Stimulated activated CD4-positive, alpha-beta T cell treated with anti-CD3 and anti-CD28 coated beads, TNF-alpha, amount 100 ng/mL, for 4 hours (primary cell): ENCODE data around the gene PLEKHO2.
A peak's percentile ranks its signal among the peaks of the same experiment; 100 is the strongest.

Experiments
- DNase-seq, 3 experiments: peaks; one replicate each; pipeline ENCODE4 v3.0.0-alpha.2; 2020; ENCODE audit warnings: low read depth in 3 of 3

PLEKHO2 gene

DNA sequence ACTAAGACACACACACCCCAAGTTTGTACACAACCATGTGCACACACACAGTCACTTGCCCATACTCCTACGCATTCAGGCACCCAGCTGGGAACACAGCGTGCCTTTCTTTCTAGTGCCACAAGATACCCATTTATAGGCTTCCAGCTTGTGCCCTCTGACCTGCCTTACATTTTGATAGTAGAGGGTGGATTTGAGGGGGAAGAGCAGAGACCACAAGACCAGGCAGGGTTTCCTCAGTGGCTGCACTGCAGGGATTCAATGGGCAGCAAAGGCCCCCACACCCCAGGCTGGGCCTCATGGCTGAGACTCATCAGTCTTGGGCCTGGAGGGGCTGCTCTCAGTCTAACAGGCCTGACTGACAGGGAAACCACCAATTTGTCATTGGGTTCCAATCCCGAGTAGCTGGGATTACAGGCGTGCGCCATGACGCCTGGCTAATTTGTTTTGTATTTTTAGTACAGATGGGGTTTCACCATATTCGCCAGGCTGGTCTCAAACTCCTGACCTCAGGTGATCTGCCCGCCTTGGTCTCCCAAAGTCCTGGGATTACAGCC, 51.2 kb downstream of the PLEKHO2 start:
- DNase-seq, result no peak

DNA sequence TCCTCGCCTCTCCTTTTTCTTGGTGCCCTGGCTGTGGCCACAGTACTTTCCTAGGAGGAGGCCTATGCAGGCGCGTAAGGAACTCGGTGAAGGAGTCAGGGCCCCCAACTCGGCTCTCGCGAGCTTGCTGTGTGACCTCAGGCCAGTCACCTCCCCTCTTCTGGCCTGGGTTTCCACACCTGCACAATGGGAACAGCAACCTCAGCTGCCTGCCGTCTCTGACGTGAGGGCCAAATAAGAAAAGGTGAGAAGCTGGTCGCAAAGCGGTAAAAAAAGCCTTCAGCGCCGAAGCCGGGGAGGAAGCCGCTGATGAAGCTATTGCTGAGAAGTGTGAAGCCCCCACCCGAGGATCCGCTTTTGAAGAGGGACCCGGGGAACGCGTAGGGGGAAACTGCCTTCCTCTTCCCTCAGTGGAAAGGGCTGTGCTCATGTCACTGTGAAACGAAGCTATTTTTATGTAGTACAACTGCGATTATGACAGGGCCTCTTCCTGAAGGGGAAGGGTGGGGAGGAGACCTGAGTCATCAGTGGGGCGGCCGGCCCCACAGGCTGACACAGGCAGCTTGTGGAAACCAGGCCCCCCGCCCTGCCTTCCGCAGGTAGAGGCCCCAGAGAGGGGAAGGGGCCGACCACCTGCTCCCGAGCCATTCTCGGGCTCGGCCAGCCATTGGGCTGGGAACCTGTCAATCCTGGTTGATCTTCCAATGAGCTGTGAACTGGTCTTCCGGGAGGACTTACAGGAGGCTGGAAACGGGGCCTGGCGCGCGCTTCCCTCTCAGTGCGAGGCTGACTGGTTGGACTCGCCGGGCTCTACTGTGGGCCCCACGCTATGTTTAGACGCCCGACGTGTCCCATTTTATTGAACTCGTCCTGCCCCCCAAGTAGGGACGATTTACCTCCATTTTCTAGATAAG, 52.0 kb downstream of the PLEKHO2 start:
- peak; percentile 88 to 92 (median 92) for DNase-seq

DNA sequence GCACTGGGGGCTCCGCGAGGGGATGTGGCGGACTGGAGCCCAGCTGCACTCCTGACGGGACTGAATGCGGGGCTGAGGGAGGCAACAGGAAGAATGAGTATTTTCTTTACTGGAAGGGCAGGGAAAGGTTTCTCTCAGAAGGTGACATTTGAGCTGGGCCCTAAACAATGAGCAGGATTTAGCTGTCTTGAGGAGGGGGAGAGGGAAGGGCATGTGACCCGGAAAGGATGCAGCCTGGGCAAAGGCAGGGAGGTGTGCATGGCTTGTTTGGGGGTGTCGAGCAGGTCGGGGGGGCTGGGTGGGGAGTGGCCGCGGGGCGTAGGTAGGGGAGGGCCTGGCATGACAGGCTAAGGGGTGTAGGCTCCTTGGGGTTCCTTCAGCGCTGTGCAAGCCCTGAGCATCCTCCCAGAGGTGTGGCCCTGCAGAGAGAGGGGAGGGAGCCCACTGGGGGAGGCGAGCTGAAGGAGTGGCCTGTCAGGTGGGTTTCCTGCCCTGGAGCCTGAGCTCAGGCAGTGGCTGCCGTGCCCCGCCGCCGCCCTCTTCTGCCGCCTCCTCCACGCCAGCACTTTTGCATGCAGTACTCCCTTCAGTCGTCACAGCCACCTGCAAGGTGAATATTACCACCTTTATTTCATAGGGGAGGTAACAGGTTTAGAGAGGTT, 52.8 kb downstream of the PLEKHO2 start:
- DNase-seq, result peak in 2 of 3 experiments; percentile 34 to 51

DNA sequence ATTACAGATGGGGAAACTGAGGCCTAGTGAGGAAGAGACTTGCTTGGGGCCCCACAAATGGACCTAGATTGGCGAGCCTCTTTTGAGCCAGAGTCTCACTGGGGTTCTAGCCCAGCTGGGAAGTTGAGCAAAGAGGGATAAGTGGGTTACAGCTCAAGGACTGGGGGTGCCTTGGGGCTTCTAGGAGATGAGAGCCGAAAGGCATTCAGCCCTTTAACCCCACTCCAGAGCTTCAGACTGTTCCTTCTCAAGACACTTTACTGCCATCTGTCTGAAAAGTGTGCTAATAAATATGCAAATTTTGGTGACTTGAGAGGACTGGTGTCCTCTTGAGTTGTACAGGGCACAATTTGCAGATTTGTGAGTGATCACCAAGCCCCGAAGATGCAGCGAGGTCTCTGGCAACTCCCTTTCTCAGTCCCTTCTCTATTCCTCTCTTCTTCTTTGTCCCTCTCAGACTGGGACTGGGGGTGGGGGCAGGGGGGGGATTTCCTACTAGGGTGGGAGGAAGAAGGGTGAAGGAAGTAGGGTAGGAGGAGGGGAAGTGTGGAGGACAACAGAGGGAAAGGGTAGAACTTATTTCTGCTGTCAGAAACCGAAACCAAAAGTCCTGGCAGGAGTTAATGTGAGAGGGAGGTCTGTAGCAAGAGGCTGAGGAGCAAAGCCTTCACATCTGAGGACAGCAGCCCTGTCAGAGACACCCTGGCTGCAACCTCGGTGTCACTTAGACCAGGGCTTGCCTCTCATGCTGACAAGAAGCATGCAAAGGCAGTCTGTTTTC, 53.8 kb downstream of the PLEKHO2 start:
- no peak for DNase-seq

DNA sequence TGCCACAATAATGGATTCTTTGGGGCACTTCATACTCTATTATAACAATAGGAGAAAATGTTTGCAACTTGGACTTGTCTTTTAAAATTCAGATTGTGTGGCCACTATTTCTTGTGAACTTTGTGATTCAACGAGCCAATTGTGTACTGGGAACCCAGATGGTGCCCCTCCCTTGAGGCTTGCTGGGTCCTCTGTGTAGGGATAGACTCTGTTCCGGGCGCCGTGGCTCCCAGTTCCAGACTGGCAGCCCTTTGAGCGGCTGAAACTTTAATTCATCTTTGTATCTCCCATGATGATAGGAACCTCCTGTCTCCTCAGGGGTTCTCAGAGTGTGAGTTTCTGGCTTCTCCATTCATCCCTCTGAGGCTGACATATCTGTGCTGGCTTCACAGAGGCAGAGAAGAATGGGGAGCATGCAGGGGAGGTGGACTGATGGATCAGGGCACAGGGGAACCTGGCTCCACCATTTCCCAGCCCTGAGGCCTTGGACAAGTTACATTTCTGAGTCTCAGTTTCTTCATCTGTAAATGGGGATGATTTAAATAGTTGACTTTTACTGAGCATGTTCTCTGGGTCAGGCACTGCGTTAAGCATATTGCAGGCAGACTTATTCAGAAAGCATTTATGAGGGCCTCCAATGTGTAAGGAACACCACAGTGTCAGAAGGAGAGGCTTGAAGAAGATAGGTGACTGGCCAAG, 54.8 kb downstream of the PLEKHO2 start:
- no peak for DNase-seq

DNA sequence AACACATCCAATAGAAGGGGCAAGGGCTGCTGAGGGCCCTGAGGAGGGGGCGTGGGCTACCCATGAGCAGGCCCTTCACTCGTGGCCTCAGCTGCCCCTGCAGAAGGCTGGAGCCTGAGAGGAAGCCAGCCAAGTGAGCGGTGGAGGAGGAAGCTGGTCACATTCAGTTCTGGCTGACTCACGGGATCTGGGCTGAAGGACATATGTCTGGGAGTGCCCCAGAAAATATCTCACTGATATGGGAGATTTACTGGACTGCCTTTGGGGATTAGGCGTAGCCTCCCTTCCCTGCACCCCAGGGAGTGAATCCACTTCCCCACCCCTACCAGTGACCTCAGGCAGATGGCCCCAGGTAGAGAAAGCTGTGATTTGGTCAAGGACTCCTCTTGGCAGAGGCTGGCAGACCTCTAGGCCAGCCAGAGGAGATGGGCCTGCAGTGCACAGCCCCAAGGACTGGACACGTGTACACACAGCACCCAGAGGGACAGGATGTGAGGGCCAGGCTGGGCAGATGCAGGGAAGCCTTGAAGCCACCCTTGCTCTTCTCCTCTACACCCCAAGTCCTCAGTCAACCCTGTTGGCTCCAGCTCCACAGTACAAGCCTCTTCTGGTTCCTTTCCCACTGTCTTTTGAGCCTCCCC, 55.8 kb downstream of the PLEKHO2 start:
- DNase-seq, result no peak

DNA sequence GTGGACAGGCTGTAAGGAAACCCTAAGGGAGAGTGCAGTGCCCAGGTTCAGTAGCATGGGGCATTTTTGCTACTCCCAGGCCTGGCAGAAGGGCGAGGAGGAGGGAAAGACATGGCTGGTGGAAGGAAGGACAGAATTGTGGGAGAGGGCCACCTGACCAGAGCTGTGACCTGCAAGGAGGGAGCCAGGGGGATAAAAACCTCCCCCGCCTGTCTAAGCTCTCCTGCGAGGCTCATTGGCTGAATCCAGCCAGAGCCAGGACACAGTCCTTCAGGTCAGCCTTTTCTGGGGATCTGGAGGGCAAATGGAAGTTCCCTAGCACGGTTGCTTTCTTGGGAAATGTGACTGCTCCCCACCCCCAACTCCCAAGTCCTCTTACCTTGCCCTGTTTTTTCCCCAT, 56.7 kb downstream of the PLEKHO2 start:
- no peak for DNase-seq

DNA sequence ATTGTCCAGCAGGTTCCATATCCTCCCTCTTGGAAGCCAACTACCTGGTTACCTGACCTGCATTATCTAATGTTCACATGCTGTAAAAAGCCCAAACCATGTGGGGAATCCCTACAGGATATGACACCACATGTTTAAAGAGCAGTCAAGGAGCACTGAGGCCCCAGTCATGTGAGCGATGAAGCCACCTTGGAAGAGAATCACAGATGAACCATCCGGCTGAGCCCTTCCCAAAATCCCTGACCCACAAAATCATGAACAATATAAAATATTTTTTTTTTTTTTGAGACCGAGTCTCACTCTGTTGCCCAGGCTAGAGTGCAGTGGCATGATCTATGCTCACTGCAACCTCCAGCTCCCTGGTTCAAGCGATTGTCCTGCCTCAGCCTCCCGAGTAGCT, 59.4 kb downstream of the PLEKHO2 start:
- no peak for DNase-seq

DNA sequence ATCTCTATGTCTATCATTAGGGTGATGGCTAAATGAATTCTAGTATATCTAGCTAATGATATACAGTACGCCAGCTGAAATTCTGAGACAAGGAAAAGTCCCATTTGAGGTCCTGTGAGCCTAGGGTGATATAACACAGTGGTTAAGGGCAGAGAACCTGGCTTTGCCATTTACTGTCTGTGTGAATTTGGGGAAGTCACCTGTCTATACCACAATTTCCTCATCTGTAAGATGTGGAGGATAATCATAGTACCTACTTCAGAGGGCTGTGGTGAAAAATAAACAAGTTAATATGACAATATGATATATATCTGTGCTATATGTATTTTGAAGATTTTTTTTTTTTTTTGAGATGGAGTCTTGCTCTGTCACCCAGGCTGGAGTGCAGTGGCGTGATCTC, 60.2 kb downstream of the PLEKHO2 start:
- no peak for DNase-seq

DNA sequence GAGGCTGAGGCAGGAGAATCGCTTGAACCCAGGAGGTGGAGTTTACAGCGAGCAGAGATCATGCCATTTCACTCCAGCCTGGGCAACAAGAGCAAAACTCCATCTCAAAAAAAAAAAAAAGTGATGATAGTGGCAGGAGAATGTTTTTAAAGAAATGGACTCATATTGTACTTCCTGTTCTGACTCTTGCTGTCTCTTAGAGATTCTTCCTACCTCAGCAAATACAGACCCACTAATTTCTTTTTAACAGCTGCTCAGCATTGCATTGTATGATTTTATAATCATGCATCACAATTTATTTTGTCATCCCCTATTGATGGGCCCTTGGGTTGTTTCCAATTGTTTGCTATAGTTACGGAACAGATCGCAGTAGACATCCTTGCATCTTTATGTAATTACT, 61.1 kb downstream of the PLEKHO2 start:
- no peak for DNase-seq

DNA sequence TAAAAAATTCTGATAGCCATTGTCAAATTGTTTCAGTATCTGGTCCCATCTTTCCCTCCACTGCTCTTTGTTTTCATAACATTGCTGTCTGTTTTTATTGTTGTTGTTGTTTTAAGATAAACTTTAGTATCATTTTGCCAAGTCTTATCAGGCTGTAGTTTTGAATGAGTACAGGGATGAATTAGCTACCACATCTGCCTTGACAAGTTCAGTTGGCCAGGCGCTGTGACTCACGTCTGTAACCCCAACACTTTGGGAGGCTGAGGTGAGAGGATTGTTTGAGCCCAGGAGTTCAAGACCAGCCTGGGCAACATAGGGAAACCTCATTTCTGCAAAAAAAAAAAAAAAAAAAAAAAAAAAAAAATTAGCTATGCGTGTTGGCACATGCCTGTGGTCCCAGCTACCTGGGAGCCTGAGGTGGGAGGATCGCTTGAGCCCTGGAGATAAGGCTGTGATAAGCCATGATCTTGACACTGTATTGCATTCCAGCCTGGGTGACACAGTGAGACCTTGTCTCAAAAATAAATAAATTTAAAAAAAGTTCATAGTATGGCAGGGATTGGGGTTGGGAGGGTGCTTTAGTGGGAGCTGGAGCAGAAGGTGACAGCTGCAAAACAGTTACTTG, 61.7 kb downstream of the PLEKHO2 start:
- no peak for DNase-seq

DNA sequence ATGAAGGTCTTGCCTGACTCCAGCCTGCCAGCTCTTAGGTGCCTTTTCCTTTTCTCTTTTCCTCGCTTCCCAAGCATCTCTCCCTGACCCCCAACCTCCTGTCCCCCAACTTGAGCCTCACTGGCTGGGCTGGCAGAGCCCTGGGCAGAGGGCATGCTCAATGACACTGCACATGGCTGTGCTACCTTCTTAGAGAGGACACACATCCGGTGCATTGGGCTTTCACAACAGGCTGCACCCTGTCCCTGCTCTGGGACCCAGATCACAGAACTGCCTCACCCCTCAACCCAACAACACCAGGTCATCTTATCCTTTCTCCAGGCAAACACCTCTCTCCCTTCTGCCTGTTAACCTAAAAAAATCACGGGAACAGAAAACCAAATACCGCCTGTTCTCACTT, 62.5 kb downstream of the PLEKHO2 start:
- DNase-seq, result no peak

DNA sequence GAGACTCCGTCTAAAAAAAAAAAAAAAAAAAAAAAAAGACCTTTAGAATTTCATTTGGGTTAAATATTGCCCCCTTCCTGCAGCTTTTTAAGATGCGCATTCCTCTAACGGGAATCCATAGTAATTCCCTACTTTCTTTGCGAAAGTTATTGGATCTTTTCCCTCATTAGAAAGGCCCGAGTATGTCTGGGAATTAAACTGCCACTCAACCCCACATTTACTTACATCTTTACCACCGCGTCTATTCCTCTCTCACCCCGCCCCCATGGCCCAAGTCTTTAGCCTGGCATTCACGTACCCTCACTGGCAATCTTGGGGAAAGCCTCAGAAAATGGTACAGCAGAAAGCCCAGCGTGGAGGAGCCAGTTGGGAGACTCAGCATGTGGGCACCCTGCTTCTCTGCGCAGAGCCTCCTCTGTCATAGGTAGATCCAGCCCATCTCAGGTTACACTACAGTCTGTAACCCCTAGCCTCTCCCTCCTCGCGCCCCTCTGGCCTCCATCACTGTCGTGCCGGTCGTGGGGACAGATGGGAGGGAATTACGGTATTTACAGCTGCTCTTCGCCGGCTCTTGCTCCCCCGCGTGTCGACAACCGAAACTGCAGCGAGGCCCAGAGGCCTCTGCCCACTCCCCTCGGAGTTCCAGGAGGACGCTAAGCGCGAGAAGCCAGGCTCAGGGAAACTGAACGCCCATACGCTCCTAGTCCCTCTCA, 63.6 kb downstream of the PLEKHO2 start:
- DNase-seq, result peak; percentile 63 to 69 (median 66)

DNA sequence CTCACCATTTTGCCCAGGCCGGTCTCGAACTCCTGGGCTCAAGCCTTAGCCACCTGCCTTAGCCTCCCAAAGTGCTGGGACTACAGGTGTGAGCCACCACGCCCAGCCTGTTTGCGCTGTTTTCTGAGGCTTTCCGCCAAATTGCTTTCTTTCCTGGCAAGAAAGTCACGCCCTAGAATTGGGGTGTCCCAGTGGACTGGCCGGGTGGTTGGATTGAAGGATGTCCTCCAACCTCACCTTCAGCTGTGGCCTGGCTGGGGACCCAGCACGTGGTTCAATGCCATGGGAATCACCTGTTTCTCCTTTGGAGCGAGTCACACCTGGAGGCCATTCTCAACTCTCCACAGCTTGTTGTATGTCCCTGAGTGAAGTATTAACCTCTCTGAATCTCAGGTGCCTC, 64.2 kb downstream of the PLEKHO2 start:
- DNase-seq, result no peak

DNA sequence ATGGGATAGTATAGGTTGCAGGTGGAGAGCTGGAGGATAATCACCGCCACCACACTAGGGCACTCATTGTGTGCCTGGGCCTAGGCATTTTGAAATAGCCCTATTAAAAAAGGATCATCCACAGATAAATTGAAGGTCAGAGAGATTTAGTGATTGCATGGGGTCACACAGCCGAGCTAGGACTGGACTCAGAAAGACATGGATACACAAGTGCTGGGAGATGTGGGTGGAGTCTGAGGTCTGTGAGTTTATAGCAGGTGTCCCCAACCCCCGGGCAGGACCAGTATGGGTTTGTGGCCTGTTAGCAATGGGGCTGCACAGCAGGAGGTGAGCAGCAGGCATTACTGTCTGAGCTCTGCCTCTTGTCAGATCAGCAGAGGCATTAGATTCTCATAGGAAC, 64.7 kb downstream of the PLEKHO2 start:
- no peak for DNase-seq

DNA sequence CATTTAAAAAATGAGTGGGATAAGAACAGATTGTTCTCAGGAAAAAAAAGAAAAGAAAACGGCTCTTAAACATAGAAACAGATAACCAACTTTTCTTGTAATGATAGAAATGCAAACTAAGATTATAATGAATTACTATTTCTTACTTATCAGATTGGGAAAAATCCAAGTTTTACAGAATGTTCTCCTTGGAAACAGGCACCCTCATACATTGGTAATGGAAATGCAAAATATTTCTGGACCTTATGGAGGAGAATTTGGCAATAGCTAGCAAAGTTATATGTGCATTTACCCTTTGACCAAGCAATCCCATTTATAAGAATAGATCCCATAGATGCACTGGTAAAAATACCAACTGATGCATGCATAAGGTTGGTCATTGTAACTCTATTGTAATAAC, 66.3 kb downstream of the PLEKHO2 start:
- no peak for DNase-seq

DNA sequence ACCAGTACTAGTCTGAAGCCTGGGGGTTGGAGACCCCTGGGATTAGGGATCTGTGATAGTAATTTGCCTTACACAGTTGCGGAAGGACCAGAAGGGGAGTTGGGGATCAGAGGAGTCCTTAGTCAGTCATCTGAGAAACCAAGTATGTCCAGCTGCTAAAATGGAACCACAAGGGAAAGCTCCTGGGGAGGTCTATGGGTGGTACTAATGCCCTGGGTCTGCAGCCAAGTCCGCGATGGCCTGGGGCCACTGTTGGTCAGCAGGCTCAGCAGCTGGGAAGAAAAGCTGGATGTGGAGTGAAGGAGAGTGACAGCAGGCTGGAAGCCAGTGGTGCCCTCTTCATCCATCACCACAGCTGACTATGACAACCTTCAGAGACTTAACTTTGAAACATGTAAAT, 67.8 kb downstream of the PLEKHO2 start:
- DNase-seq, result no peak

DNA sequence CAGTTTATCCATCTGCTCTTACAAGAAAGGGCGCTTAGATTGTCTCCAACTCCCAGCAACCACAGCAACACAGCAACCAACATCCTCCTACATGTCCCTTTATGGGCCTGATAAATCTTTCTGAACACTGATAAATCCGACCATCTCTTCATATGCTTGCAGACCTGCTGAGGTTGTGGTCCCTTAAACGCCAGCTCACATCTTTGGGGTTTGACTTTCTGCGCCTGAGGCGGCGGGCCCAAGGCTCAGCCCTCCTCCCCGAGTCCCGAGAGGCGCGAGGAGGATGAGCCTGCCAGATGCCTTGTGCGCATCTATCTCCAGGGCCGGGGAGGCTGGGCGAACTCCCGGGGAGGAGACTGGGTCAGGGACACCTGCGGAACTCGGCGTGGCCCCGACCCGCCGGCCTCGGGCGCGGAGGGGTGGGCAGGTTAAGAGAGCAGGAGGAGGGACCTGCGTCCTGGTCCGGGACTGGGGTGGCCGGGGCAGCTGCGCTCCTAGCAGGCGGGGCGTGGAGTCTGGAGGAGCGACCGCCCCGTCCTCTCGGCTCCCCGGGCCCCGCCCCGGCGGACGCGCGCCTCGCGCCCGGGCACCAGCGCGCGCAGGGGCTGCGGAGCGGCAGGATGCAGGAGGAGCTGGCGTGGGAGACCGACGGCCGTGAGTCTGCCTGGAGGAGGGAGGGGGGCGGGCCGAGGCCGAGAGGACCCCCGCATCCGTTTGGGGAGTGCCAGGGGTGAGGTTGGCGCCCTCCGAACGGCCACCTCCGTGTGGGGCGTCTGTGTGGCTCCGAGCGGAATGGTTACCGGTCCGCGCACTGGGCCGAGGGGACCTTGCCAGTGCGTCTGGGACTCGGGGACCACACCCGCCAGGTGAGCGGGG, 69.8 kb downstream of the PLEKHO2 start, which contains the start of gene ANKDD1A:
Gene ANKDD1A, plus strand, starts transcription at position 592 of the 876 bp plus-strand sequence. Its CDS starts 29 bp downstream, at position 621.
- peak in 1 of 3 experiments; percentile 28 for DNase-seq
